H1 (cell line): ENCODE measurements around the gene RAP1GAP. TPM values are rescaled to one million over a fixed set of nuclear protein-coding genes. Genes with fewer than 3 reads are reported as not detected.

Experiments
- CHD7 ChIP-seq: fragments of 300-600 bp; sonication (generic); IDR thresholded peaks from 2 replicates; pipeline ENCODE4 v1.7.1; 2012; ENCODE audit warnings: low read length, moderate library complexity, mild to moderate bottlenecking, inconsistent platforms; ENCODE audit not compliant: insufficient replicate concordance
- polyA plus RNA-seq, 7 experiments: library from polyadenylated mRNA; depleted of rRNA in 3 of 7; stranded (reverse) in 5 of 7; unstranded in 2 of 7; fragments of >200 nt in 5 of 7; fragments of 200-250 nt in 2 of 7; gene quantifications; 1 replicate in 5 of 7; 2 replicates in 1 of 7; 4 replicates in 1 of 7; pipeline versions ENCODE4 v1.2.1 to v1.2.3, GENCODE V29; 2011 to 2013; ENCODE audit warnings: missing spikeins in 2 of 7, mixed read lengths in 2 of 7
- total RNA-seq: library from RNA; stranded (reverse); fragmentation: NEBNext Ultra II Directional; extraction: Animal tissue kit (Norgen Biotek cat#: 25700); gene quantifications from 2 replicates; pipeline ENCODE4 v1.2.1, GENCODE V29; 2021

Gene RAP1GAP
- total and polyA plus RNA-seq, 2 of the 8 experiments (the other 6 are each of a cell fraction or from before 2014, with no cell fraction given) = 8.4 TPM

- no peak for TF ChIP-seq CHD7
Observed at GRCh38 chr1:21550097-21550496, 119.1 kb downstream of the RAP1GAP start (continued).
